Activated CD8-positive, alpha-beta memory T cell treated with anti-CD3 and anti-CD28 coated beads for 36 hours (primary cell): ENCODE results near the gene CMC2. TPM values are rescaled to one million over a fixed set of nuclear protein-coding genes. Genes with fewer than 3 reads are reported as not detected.

ENCODE experiments used
- CTCF ChIA-PET: fragments of 350-600 bp; sonication (Branson Sonifier 250); formaldehyde crosslinking; loops from one replicate; lab custom pipeline; 2021; ENCODE audit warnings: antibody characterized with exemption; lab: Charles Lee
- POLR2A ChIA-PET: fragments of 350-600 bp; sonication (Branson Sonifier 250); formaldehyde crosslinking; loops from one replicate; lab custom pipeline; 2021; ENCODE audit warnings: antibody characterized with exemption; lab: Charles Lee
- total RNA-seq, 2 experiments: library from RNA; stranded (reverse); gene quantifications; one replicate each; pipeline ENCODE4 v1.2.3, GENCODE V29; 2021

Gene CMC2
- total RNA-seq, 2 experiments from 2014 or later = 129 to 139 TPM

DNA sequence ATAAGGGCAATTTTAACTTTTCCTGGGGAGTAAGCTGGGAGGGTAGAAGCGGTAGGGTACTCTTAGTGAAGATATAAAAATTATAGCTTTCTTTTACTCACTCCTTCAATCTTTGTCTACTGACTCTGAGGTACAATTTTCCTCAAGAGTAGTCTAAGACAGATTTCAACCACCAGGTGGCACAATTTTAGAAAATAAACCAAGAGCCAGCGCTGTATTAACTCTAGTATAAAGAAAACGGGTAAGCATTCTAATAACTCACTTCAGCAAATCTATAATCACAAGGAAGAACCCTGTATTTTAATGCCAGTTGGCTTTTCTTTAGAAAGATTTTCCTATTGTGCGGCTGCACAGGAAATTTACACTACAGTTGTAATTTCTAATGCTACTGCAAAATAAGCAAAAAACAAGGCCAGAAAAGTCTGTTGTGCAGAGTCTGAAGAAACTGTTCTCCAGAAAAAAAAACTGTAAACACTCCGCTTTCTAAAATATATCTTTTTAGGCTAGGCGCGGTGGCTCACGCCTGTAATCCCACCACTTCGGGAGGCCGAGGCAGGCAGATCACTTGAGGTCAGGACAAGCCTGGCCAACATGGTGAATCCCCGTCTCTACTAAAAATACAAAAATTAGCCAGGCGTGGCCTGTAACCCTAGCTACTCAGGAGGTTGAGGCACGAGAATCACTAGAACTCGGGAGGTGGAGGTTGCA, 1.9 kb downstream of the CMC2 start:
- POLR2A ChIA-PET = interaction anchor here (1.3 to 1.6 kb wide), 2 partner anchors 31 to 72 kb away, joined by 4 read pairs; partner anchors contain the start of genes ATMIN and C16orf46
- CTCF ChIA-PET = interaction anchor here (1.3 to 2.8 kb wide), 3 partner anchors 26 to 81 kb away, joined by 3 to 22 read pairs (median 3); partner anchors contain the start of gene ATMIN

DNA sequence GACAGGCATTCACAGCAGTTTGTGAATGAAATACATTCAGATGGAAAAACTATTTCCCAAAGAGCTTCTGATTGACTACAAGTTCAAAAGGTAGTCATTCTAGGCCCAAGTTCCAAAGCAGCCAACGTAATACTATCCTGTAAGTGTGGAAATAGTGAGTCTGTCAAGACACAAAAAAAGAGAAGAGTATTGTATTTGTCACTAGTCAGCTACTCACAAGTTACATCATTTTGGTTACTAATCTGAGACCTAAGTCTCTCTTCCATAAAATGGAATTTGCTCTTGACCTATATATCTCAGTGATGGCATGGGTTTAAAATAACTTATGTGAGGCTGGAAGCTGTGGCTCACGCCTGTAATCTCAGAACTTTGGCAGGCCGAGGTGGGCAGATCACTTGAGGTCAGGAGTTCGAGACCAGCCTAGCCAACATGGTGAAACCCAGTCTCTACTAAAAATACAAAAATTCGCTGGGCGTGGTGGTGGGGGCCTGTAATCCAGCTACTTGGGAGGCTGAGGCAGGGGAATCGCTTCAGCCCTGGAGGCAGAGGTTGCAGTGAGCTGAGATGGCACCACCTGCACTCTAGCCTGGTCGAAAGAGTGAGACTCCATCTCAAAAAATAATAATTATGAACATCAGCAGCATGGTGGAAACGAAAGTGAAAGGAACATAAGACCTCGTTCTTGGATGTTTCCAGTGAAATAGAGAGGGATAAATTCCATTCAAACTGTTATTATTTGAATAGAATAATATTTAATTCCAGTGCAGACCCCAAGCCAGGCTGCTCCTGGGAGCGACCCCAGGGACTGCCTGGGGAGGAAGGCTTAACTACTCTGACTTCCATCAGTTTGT, 2.9 kb downstream of the CMC2 start:
- ChIA-PET POLR2A (interaction anchor here (1.3 to 1.6 kb wide), 2 partner anchors 32 to 73 kb away, joined by 4 read pairs; partner anchors contain the start of genes ATMIN and C16orf46), CTCF (interaction anchor here (1.3 to 2.8 kb wide), 3 partner anchors 25 to 80 kb away, joined by 3 to 22 read pairs (median 3); partner anchors contain the start of gene ATMIN)

DNA sequence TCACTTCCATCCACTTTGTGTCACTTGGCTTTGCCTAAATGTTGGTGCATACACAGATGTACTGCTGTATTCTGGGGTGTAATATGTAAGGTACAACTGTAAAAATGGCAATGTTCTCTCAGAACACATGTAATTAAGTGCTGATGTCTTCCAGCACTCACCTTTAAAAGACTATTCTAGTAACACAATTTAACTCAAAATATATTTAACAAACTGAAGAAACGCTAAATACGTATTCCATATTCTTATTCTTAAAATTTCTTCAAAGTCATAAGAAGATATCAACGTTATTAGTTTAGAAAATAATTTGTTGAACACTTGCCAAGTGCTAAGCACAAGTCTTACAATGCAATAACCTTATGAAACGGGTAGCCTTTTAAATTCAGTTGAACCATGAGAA, 3.6 kb downstream of the CMC2 start:
- CTCF ChIA-PET = interaction anchor here (1.4 to 2.8 kb wide), 2 partner anchors 10 to 32 kb away, joined by 3 to 22 read pairs; partner anchors contain the start of gene ATMIN
- POLR2A ChIA-PET = no interaction called here

DNA sequence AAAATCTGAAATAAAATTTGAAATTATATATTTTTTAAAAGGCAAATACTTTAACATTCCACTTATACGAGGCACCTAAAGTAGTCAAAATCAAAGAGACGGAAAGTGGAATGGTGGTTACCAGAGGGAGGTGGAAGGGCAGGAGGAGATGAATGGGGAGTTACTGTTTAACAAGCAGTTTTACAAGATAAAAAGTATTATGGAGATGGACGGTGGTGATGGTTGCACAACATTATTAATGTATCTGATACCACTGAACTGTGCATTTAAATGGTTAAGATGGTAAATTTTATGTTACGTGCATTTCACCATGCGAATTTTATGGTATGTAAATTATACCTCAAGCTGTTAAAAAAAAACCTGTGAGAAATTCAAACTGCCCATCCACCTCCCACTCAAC, 5.4 kb downstream of the CMC2 start:
- CTCF ChIA-PET = interaction anchor here (1.1 to 1.4 kb wide), 2 partner anchors 9 to 34 kb away, joined by 3 read pairs; partner anchors contain the start of gene ATMIN
- POLR2A ChIA-PET = no interaction called here

DNA sequence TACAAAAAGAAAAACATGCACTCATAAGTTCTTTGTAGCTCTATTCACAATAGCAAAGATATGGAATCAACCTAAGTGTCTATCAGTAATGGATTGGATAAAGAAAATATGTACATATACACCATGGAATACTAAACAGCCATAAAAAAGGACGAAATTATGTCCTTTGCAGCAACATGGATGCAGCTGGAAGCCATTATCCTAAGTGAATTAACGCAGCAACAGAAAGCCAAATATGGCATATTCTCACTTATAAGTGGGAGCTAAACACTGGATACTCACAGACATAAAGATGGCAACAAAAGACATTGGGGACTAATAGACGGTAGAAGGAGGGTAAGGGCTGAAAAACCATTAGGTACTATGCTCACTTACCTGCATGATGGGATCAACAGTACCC, 5.8 kb downstream of the CMC2 start:
- POLR2A ChIA-PET = no interaction called here
- CTCF ChIA-PET = interaction anchor here (1.1 kb wide), 1 partner anchor 35 kb away, joined by 3 read pairs; the partner anchor contains the start of gene ATMIN

DNA sequence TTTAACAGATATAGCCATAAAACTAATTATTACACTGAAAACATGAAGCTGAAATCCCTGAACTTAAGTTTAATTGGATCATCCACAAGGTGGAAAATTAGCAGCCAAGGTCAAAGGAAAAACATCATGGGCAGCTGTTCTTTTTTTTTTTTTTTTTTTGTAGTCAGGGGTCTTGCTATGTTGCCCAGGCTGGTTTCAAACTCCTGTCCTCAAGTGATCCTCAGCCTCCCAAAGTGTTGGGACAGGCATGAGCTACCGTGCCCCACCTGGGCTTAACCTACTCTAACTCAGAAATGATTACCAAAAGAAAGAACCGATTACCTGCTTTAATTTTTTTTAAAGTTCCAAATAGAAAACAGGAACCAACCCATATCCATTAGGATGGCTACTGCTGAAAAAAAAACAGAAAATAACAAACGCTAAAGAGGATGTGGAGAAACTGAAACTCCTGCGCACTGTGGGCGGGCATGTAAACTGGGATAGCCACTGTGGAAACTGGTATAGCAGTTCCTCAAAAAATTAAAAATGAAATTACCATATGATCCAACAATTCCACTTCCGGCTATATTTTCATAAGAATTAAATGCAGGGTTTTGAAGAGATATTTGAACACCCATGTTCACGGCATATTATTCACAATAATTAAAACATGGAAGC, 8.6 kb downstream of the CMC2 start:
- CTCF ChIA-PET = interaction anchor here (1.0 kb wide), 1 partner anchor 10 kb away, joined by 3 read pairs; no protein-coding TSS in a partner anchor
- POLR2A ChIA-PET = interaction anchor here (1.0 kb wide), 1 partner anchor 8 kb away, joined by 14 read pairs; the partner anchor contains the start of genes CENPN and CMC2

DNA sequence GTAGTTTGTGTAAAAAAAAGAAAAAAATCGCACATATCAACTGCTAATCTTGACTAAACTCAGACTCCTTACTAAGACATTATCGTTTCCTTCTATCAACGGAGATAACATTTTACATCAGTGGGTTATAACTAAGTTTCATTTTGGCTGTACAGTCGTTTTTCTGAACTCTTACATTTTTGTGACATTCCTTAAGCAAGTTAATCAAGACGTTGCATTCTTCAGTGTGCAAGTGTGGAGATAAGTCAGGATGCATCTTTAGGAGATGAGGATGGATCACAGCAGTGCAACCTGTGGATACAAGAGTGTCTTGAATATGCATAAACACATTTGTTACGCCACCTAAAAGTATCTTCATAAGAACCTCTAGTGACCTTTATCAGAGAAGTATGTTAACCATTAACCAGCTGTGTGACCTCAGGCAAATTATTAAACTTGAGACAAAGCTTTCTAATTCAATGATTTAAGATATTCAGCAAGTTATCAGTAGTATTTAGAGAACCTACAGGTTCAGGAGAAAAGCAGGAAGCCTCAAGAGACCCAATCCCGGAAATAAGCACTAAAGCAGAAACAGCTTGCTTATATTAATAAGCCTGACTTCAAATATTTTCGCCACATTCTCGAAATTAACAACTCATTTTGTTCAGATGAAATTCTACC, 9.4 kb downstream of the CMC2 start:
- CTCF ChIA-PET = interaction anchor here (1.0 kb wide), 1 partner anchor 11 kb away, joined by 3 read pairs; no protein-coding TSS in a partner anchor
- POLR2A ChIA-PET = interaction anchor here (1.0 kb wide), 1 partner anchor 9 kb away, joined by 14 read pairs; the partner anchor contains the start of genes CENPN and CMC2

DNA sequence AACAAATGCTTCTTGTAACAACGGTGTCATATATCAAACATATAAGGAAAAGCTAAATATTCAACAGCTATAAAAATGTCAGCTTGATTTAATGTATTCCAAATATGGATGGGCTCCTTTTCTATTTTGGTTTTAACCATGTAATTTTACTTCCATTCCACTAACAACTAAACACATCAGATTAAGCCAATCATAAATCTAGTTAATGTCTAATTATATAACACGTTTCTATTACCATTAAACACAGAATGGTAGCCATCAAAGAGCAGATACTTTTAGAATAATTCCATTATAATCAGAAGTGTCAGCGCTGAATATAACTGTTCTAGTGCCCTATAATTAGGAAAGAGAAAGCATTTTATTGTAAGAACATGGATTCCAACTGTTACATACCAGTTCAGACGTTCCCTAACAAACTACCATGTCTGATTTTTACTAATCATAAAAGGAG, 10.0 kb downstream of the CMC2 start:
- CTCF ChIA-PET = no interaction called here
- POLR2A ChIA-PET = no interaction called here

DNA sequence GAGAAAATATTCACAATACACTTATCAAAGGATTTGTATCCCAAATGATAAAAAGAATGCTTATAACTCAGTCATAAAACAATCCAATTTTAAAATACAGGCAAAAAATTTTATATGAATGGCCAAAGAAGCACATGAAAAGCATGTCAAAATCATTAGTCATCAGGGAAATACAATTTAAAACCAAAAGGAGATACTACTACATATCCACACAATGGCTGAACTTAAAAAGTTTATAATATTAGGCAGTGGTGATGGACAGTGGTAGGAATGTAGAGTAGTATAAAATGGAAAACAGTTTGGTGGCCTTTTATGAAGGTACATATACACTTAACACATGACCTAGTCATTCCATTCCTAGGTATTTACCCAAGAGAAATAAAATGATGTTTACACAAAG, 12.2 kb downstream of the CMC2 start:
- POLR2A ChIA-PET = no interaction called here
- CTCF ChIA-PET = no interaction called here

DNA sequence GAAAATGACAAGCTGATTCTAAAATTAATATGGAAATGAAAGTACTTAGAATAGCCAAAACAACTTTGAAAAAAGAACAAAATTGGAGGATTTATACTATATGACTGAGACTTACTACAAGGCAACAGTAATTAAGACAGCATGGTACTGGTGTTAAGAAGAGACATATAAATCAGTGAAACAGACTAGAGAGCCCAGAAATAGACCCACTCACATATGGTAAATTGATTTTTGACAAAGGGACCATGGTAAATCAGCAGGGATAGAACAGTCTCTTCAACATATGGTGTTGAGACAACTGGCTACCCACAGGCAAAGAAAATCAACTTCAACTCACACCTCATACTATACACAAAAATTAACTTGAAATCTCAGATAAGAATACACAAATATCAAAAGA, 12.9 kb downstream of the CMC2 start:
- ChIA-PET POLR2A (no interaction called here), CTCF (no interaction called here)

DNA sequence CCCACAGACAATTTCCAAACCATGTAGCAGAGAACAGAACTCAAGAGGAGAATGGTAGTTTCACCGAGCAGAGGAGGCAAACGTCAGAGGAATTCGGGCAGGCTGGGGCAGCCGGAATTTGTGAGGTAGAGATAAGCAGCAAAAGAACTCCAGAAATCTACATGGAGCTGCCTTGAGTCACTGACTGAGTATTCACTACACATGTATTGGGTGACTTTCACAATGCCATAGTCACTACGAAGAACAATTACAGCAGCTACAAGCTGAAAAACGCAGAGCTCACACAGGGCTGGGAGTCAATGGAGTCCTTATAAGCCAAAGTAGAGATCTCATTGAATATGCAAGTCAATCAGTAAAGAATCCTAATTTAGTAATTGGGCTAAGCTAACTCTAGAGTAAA, 13.4 kb downstream of the CMC2 start:
- ChIA-PET POLR2A (no interaction called here), CTCF (interaction anchor here (1.0 kb wide), 1 partner anchor 9 kb away, joined by 3 read pairs; no protein-coding TSS in a partner anchor)

DNA sequence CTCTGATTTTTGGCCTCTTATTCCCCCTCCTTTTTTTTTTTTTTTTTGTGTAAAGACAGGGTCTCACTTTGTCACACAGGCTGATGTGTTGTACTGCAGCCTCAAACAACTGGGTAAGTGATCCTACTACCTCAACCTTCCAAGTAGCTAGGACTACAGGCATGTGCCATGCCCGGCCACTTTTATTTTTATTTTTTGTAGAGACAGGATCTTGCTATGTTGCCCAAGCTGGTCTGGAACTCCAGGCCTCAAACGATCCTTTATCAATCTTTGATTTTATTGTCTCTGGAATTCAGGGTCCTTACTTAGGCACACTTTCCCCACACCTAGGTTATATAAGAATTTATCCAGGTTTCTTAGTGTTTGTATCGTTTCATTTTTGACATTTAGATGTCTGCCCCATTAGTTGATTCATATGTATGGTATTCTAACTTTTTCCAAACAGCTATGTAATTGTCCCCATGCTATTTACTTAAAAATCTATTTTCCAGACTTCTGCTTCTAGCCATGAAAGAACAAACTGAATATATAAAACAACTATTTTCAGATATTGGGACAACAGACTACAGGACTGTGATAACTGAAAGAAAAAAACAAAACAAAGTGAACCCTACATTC, 13.9 kb downstream of the CMC2 start:
- CTCF ChIA-PET = interaction anchor here (1.0 kb wide), 1 partner anchor 9 kb away, joined by 3 read pairs; no protein-coding TSS in a partner anchor

DNA sequence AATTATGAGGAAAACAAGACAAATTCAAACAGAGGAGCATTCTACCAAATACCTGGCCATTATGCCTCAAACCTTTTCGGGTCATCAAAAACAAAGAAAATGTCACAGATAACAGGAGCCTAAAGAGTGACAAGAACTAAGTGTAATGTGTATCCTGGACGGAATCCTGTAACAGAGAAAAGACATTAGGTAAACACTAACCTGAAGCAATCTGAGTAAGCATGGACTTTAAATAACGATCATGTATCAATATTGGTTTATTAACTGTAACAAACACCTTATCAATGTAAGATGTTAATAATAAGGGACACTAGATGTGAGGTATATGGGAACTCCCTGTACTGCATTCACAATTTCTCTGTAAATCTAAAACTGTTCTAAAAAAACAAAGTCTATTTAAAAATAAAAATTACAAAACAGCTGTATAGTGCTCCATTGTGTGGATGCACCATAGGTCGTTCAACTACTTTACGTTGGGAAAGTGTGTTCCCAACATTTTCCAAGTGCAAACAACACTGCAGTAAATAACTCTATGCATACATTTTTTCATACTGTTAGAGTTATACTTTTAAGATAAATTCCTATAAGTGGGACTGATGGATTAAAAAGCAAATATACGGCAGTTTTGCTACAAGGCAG, 14.8 kb downstream of the CMC2 start:
- ChIA-PET POLR2A (no interaction called here), CTCF (interaction anchor here (1.0 kb wide), 1 partner anchor 10 kb away, joined by 3 read pairs; no protein-coding TSS in a partner anchor)

More for the DNA sequence above, 13.9 kb downstream of the CMC2 start:
- POLR2A ChIA-PET = no interaction called here

DNA sequence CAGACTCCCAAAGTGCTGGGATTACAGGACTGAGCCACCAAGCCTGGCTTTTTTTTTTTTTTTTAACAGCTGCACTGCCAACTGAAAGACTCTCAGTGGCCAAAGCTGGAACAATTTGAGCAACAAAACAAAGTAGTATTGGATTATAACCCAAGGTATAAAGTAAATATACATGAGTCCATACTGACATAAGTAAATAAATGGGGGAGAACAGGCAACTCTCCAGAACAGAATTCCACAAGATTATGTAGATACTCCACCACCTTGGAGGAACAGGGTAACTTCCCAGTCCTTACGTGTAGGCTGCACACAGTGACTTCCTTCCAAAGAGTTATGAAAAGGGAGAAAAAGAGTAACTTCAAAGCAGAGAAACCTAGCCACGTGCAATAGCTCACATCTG, 15.7 kb downstream of the CMC2 start:
- CTCF ChIA-PET = interaction anchor here (0.6 to 1.3 kb wide), 2 partner anchors 16 to 17 kb away, joined by 3 to 5 read pairs; no protein-coding TSS in a partner anchor

DNA sequence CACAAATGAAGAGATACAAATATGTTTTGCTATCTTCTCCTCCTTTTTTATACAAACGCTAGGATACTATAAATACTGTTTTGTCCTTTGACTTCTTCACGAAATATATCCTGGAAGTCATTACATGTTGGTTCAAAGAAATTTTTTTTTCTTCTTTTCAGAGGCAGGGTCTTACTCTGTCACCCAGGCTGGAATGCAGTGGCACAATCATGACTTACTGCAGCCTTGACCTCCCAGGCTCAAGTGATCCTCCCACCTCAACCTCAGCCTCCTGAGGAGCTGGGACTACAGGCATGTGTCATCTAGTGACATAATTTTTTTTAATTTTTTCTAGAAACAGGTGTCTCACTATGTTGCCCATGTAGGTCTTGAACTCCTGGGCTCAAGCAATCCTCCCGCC, 16.1 kb downstream of the CMC2 start:
- ChIA-PET POLR2A (interaction anchor here (1.1 kb wide), 1 partner anchor 16 kb away, joined by 3 read pairs; the partner anchor contains the start of genes CENPN and CMC2), CTCF (interaction anchor here (0.6 to 1.3 kb wide), 2 partner anchors 16 to 17 kb away, joined by 3 to 5 read pairs; no protein-coding TSS in a partner anchor)

More for the DNA sequence above, 15.7 kb downstream of the CMC2 start:
- POLR2A ChIA-PET = no interaction called here

DNA sequence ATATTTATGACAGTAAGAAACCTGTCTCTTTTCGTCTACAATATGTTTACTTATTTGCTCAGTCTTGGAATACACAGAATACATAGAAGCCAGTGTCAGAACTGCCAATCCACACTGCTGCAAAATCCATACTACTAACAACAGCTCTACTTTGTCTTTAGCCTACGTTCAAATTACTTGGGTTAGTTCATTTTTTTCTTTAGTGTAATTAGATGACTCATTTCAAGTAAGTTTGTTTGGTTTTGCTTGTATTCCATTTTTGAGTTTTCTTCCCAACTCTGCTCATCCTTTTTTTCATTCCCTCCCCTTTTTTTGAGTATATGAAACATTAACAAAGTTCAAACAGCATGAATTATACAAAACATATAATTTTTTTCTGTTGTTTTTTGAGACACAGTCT, 16.9 kb downstream of the CMC2 start:
- CTCF ChIA-PET = interaction anchor here (1.3 kb wide), 1 partner anchor 16 kb away, joined by 5 read pairs; no protein-coding TSS in a partner anchor

DNA sequence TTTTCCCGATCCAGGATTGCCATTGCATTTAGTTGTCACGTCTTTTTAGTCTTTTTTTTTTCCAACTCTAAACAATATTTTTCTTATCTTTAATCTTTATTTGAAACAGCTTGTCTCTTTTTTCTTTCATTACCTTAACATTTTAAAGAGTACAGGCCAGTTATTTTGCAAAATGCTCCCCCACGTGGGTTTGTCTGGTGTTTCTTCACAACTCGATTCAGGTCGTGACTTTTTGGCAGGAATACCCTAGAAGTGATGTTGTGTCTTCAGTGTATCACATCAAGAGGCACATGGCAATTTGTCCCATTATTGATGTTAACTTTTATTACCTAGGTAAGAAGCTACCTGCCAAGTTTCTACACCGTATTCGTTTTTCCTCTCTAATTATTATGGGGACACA, 17.9 kb downstream of the CMC2 start:
- ChIA-PET CTCF (no interaction called here), POLR2A (no interaction called here)

More for the DNA sequence above, 16.9 kb downstream of the CMC2 start:
- POLR2A ChIA-PET = interaction anchor here (1.1 kb wide), 1 partner anchor 17 kb away, joined by 3 read pairs; the partner anchor contains the start of genes CENPN and CMC2
